Stomach (tissue), 4 donors: Measurements from ENCODE around the gene SPATA6.

Experiments
- CTCF ChIP-seq, 7 experiments: fragments of 450-650 bp in 4 of 7; fragments of 200-600 bp in 3 of 7; sonication (generic) in 3 of 7; IDR thresholded peaks; one replicate each; pipeline ENCODE4 v1.5.1; 2016 to 2019; ENCODE audit warnings: antibody characterized with exemption in 7 of 7, control low read depth in 2 of 7, mild to moderate bottlenecking in 1 of 7
- POLR2A ChIP-seq, 4 donors: fragments of 450-650 bp; IDR thresholded peaks; one replicate each; pipeline ENCODE4 v1.6.1; 2016; ENCODE audit warnings: antibody characterized with exemption in 4 of 4, control low read depth in 2 of 4, mild to moderate bottlenecking in 1 of 4, moderate library complexity in 1 of 4
- POLR2AphosphoS5 ChIP-seq, 3 donors: sonication (generic); formaldehyde crosslinking; IDR thresholded peaks; one replicate each; pipeline ENCODE4 v1.6.1; 2016; ENCODE audit warnings: antibody characterized with exemption in 3 of 3

GRCh38 chr1:48470950-48471690 is 884 bp downstream of the SPATA6 start:
- no peak for TF ChIP-seq CTCF (IDR thresholded peaks at IDR 0.05)
- TF ChIP-seq POLR2AphosphoS5 (IDR thresholded peaks at IDR 0.05), result no peak
- no peak for TF ChIP-seq POLR2A (IDR thresholded peaks at IDR 0.05)
